Head of caudate nucleus (tissue), 42 donors: Measurements from ENCODE around the gene PPP1R16B.

Experiments
- DNase-seq, 42 donors: peaks; one replicate each; pipeline versions ENCODE4 v3.0.0 to v3.0.0-alpha.2; 2020 to 2021; ENCODE audit warnings: mixed read lengths in 7 of 42
- intact Hi-C: fragments of 100-400 bp; cut with DNase I; formaldehyde crosslinking; loops from one replicate; pipeline ENCODE4 v1.15.0; 2022

Gene PPP1R16B

DNA sequence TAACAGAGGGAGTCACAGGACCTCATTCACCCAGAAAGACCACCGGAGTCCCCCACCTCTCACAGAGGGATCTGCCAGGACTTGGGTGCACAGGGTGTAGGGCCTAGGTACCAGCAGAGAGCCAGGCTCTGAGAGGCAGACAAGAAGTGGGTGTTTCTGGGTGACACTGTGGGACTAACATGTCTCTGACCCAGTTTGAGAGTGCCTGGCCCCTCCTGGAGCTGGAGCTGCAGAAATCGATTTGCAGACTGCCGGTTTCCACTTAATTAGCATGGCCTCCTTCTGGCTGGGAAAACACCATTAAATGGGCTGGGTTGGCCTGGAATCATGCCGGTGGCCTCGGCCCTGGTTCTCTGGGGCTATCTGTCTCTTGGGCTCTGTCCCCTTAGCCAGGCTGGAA, 59.2 kb downstream of the PPP1R16B start:
- DNase-seq: peak in 1 of 42 donors; percentile 36
- intact Hi-C loops: no loop called here

DNA sequence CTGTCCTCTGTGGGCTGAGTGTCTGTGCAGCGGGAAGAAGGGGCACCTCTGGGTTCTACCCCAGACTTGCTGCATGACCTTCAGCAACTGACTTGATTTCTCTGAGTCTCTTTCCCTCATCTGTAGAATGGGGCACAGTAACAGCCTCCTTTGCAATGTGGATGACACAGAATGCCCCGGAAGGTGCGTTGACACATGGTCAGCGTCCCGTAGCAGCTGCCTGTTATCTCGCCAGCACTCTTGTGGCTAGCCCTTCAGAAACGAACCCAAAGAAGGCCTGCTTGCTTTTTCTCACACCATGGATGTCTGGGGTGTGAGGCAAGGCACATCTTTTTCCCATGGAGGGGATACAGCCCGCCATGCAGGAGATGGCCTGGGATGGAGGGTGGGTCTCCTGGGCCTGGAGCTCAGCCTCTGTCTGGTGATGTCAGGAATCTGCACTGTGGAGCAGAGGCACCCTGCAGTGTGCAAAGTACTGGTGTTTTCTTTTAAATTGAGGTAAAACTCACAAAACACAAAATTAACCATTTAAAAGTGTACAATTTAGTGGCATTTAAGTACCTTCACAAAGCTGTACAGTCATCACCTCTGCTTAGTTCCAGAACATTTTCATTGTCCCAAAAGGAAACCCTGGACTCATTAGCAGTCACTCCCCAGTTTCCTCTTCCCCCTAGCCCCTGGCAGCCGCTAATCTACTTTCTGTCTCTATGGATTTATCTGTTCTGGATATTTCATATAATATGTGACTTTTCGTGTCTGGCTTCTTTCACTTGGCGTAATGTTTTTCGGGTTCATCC, 61.0 kb downstream of the PPP1R16B start:
- peak in 1 of 42 donors; percentile 21 for DNase-seq
- intact Hi-C loops: no loop called here

DNA sequence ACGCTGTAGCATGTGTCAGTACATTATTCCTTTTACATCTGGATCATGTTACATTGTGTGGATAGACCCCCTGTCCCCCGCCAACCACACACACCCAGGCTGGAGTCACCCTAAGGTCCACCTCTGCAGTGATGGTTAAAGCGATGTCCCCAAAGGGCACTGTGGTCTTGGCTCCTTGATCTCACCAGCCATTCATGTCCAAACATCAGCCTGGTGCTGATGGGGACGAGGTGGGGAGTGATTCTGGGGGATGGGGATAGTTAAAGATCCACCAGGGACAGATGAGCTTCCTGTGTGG, 61.5 kb downstream of the PPP1R16B start:
- intact Hi-C loops: no loop called here
- DNase-seq: no peak

DNA sequence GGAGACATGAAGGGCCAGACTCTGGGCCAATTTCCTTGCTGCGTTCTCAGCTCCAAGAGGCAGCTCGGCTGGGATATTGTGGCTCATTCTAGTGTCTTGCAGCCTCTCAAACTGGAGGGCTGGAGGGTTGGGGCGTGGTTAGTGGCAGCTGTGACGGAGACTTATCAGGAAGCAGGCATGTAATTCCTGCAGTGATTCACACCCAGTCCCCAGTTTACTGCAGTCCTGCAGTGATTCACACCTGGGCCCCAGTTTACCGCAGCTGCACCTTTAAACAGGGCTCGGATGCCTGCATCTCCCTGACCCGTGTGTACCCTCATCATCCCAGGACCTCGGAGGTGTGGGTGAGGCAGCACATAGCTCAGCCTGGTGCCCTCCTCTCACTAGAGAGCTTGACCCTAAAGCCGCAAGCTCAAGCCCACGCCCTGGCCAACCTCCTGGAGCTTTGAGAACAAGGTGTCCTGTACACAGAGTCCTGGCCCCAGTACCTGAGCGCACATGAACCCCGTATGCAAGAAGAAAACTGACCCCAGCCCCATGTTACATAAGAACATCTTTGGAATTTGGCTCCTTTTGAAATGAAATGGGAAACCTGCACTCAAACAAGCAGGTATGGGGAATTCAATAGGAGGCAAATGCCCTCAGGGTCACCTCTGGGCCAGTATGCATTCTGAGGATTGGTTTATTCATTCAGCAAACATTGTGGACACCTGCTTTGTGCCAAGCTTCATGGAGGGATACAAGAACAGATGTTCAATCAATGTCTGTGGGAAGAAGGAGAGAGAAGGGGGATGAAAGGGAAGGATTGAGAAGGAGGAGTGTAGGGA, 65.4 kb downstream of the PPP1R16B start:
- intact Hi-C loops: no loop called here
- peak in 6 of 42 donors; percentile 25 to 66 (median 46) for DNase-seq

DNA sequence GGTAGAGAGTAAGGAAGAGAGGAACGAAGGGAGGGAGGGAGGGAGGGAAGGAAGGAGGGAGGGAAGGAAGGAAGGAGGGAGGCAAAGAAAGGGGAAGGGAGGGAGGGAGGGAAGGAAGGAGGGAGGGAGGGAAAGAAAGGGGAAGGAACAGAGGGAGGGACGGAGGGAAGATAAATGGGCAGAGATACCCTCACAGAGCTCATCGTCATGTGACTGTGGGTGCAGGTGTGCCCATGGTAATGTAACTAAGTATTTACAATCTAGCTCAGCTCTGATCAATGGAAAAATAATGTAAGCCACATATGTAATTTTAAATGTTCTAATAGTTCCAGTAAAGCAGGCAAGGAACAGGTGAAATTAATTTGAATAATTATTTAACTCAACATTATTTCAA, 66.1 kb downstream of the PPP1R16B start:
- intact Hi-C loops: no loop called here
- DNase-seq: peak in 1 of 42 donors; percentile 27

DNA sequence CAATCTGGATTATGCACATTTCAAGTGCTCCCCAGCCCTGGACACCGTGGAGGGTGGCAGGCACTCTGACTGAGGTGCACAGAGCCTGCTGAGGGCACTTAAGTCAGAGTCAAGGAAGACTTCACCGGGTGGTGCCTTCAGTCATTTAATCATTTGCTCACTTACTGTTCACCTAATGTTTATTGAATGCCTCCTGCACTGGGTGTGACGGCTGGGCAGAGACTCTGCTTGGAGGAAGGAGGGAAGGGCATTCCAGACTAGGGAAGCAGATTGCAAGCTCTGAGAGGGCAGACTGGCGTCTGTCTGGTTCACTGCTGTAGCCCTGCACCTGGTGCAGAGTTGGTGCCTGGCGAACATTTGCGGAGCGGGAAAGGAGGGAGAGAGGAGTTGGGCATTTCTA, 66.5 kb downstream of the PPP1R16B start:
- intact Hi-C loops: no loop called here
- DNase-seq: no peak

DNA sequence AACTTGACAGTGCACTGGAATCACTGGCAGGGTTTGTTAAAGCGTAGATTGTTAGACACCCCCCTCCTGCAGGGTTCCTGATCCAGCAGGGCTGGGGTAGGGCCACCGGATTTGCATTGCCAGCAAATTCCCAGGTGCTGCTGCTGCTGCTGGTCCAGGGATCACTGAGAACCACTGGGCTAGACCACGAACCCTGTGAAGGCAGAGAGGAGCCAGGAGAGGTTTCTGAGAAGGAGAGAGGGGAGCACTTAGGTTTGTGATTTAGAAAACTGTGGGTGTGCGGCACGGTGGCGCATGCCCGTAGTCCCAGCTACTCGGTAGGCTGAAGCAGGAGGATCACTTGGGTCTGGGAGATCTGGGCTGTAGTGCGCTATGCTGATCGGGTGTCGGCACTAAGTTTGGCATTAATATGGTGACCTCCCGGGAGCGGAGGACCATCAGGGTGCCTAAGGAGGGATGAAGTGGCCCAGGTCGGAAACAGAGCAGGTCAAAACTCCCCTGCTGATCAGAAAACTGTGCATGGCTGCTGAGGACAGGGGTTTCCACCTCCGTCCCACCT, 67.1 kb downstream of the PPP1R16B start:
- peak in 15 of 42 donors; percentile 12 to 75 (median 52) for DNase-seq
- intact Hi-C loops: no loop called here

DNA sequence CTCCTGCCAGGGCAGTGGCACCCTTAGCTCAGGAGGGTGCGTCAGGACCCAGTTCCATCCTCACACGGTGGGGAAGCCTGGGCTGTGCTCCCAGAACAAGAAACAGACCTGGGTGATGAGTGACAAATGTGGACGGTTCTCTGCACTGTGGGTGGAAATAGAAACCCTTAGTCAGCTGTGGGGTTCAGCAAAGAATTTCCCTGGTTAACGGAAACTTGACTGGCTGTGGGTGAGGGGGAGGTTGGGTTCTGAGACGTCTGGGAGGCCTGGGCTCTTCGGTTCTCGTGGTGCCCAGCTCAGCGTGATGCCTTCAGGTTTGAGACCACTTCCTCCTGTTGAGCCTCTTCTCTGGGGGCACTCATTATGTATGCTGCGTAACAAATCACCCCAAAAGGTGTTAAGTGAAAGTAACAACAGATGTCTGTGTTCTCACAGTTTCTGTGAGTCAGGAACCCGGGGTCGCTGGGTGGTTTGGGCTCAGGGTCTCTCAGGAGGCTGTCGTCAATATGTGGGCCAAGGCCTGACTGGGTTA, 67.6 kb downstream of the PPP1R16B start:
- peak in 1 of 42 donors; percentile 3 for DNase-seq
- intact Hi-C loops: no loop called here

DNA sequence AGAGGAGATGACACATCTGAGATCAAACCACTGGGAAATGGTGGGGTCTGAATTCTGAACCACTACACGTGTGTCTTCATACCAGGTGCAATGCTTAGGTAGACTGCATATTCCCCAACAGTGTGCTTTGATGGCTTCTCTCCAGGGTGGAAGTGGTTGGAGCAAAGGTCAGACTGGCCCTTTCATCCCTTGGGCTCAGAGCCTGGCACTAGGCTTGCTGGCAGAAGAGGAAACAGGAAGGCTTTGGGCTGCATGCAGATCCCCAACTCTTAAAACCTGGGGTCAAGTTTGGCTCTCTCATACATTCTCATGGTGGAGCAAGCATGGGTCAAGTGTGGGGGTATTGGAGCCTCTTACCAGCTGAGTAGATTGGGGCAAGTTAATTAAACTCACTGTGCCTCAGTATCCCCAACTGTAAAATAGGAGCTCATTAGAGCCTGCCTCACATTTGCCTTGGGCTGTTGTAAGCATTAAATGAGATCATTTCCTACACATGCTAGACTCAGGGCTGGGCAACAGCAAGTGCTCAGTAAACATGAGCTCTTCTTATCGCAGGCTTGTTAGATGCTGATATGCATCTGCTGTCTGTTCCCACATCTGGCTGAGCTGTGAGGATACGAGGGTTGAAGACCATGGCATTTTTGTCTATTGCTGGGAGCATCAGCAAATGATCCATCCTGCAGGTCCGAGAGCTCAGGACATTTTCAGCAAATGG, 69.1 kb downstream of the PPP1R16B start:
- intact Hi-C loops: no loop called here

DNA sequence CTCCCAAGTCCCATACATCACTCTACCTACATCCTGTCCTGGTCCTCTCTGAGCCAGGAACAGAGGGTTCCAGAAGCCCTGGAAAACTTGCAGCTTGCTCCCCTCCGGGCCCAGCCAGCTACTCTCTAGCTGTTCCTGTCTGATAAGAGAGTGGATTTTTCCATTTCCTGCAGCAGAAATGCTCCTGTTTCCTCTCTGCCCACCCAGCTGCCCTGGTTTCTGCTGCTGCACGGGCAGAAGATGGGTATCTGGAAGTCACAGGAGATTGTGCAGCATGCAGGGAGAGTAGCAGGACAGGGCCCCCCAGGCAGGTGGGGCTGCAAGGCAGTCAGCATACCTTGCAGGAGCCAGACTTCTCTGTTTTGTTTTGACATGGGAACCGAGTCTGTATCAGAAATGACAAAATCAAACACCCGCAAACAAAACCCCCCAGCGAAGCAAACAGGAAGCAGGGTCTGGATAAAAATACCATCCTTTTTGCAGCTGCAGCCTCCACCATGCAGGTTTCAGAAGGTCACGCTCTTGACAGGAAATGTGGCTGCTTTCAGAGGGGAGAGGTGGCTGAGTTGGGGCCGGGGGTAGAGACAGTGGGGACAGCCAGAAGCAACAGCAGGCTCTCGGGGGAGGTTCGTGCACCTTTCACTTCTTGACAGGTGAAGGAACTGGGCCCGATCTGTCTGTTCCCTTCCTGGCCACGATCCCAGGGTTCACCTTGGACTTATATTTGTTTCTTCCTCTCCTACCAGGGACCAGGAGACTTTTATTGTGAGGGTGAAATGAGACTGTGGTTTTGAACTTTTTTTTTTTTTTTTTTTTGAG, 69.9 kb downstream of the PPP1R16B start:
- peak in 1 of 42 donors; percentile 29 for DNase-seq

More for the DNA sequence above, 69.1 kb downstream of the PPP1R16B start:
- peak in 2 of 42 donors; percentile 1 to 31 for DNase-seq

DNA sequence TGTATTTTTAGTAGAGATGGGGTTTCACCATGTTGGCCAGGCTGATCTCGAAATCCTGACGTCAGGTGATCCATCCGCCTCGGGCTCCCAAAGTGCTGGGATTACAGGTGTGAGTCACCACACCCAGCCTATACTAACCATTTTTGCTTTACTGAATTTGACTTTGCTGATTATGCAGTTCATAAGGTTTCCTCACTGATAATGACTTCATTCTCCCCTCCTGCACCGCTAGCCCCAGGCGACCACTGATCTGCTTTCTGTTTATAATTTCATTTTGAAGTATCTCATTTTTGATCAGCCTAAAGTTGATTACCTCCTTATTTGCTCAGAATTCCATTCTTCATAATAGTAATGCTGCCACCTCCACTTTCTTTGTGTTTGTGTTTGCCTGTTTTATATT, 72.0 kb downstream of the PPP1R16B start:
- intact Hi-C loops: no loop called here
- DNase-seq: peak in 2 of 42 donors; percentile 11 to 50

More for the DNA sequence above, 69.9 kb downstream of the PPP1R16B start:
- intact Hi-C loops: no loop called here

DNA sequence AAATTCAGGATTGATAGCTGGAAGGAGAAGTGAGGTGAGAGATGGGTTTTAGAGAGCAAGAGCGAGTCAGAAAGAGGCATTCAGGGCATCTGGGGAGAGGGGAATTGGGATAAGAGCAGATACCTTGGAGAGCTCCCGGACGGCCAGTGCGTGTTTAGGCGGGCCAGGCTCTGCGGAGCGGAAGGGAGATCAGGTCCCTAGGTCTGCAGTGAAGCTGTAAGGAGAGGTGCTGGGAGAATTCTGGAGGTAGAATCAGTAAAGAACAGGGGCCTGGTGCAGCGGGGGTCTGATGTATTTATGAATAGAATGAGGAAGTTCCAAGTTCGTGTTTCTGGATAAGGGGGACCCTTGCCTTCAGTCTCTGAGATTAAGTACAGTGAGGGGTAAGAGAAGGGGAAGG, 73.4 kb downstream of the PPP1R16B start:
- peak in 2 of 42 donors; percentile 47 to 74 for DNase-seq
- intact Hi-C loops: no loop called here

DNA sequence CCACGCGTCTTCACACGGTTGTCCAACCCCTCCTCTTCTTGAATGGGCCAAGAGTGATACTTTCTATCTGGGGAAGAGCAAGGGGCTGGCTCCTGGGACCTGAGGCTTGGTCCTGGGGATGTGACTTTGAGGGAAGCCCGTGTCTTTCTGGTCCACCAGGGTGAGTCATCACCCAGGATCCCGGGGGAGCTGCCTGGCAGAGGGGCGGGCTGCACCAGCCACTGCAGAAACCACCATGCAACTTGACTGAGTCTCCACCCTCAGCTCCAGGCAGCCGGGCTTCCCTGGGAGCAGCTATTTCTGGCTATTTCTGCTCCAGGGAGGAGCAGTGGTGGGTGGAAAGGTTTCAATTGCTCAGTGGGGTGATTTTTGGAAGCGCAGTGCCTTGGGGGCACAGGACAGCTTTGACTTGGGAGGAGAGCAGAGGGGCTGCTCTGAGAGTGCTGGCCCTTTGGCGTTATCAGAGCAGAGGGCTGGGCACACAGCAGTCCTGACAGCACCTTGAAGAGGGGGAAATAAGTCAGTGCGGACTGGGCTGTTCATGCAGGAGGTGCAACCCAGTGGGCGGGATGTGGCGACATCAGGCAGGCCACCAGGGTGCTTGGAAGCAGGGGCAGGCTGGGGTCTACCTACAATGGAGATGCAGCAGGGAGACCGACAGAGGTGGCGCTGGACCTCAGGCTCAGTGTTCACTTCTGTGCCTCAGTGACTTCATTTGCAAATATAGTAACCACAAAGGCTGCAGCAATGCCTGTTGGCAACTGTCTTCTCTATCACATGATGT, 75.6 kb downstream of the PPP1R16B start:
- peak in 37 of 42 donors; percentile 51 to 92 (median 74) for DNase-seq
- intact Hi-C loops: no loop called here

DNA sequence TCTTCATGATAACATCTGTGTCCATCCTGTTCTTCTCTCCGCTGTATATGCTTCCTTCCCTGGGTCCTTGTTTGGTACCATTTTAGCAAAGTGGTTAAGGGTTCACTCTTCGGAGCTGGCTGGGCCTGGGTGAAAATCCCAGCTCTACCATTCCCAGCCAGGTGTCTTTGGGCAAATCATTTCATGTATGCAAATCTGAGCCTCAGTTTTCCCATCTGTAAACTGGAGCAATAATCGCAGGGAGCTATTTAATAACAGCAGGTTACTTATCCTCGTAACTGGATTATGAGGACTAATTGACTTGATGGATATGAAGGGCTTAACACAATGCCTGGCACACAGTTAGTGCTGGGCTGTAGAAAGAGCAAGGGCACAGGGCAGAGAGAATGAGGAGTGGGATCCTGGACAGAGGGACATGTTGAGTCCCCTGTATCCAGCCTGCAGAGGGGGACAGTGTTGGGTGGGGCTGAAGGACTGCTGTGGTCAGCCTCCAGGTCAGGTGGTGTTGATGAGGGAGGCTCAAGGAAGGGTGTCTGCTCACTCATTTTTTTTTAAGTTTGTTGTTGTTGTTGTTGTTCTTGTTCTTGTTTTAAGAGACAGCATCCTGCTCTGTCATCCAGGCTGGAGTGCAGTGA, 76.4 kb downstream of the PPP1R16B start:
- DNase-seq: no peak
- intact Hi-C loops: no loop called here

DNA sequence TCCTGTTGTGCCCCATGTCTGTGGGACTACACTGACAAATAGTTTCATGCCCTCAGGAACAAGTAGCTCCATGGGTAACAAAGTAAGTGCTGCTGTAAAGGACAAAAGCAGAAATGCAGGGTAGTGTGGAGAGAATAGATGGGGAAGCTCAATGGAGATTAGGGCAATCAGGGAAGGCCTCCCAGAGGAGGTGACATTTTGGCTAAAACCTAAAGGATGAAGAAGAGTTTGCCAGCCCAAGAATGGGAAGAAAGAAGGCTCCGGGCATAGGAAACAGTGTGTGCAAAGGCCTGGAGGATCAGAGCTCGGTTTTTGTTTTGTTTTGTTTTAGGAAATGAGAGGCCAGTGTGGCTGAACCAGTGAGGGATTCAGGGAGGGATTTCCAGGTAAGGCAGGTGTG, 77.1 kb downstream of the PPP1R16B start:
- intact Hi-C loops: no loop called here
- DNase-seq: peak in 1 of 42 donors; percentile 6

DNA sequence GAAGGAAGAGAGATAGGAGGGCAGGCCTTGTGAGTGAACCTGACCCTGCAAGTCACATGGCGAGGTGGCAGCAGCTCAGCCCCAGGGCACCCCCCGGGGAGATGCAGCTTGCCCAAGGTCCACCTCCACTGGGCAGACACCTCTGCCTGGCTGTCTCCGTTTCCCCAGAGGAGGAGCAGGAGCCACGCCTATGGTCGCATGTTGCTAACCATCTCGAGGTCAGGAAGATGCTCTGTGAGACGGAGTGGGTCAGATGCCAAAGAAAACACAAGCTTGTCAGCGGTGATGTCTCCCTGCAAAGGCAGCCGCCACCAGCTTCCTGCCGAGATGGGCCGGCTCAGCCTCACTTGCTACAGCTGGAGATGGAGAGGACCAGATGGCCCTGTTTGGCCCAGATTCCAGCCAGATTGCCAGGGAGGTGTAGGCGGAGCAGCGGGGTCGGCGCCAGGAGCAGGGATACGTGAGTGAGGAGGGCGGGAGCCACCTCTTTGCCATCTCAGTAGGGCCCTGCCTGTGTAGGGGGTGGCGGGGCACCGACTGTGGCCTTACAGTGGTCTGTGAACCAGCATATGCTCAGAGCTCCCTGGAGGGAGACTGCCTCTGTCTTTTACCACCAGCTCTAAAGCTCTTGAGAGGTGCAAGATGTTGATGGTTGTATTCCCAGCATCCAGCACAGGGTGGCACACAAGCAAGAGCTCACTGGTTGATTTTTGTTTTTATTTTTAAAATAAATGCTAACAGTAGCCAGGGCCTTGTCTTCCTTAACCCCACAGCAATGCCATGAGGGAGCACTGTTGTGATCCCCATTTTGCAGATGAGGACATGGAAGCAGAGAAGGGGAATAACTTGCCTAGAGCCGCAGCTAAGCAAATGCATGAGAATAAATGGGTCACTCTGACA, 77.8 kb downstream of the PPP1R16B start:
- intact Hi-C loops: no loop called here
- peak in 38 of 42 donors; percentile 37 to 79 (median 65) for DNase-seq
